GM21619 (cell line): ENCODE measurements around the gene SFT2D2.

ENCODE experiments used
- ATAC-seq: cut with Tn5 transposase; IDR thresholded peaks from one replicate; pipeline ENCODE4 v1.9.1; 2021; ENCODE audit not compliant: unreplicated experiment

Gene SFT2D2

GRCh38 chr1:168301664-168302320 lies 76.0 kb downstream of the SFT2D2 start:
- ATAC-seq, result no peak
